KBM-7 (cell line): ENCODE data around the gene S100A16.
A peak's percentile ranks its signal among the peaks of the same experiment; 100 is the strongest.

ENCODE experiments used
- DNase-seq: peaks from one replicate; pipeline ENCODE4 v3.0.0-alpha.2; 2015
- in situ Hi-C: fragments of 300-500 bp; cut with MboI; formaldehyde crosslinking; loops from 2 replicates; pipeline ENCODE4 v1.14.3; 2020; ENCODE audit warnings: low sequenced_read_pairs, low pct_unique_long_range_greater_than_20kb, mixed read lengths

S100A16 gene, protein sequence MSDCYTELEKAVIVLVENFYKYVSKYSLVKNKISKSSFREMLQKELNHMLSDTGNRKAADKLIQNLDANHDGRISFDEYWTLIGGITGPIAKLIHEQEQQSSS

DNA sequence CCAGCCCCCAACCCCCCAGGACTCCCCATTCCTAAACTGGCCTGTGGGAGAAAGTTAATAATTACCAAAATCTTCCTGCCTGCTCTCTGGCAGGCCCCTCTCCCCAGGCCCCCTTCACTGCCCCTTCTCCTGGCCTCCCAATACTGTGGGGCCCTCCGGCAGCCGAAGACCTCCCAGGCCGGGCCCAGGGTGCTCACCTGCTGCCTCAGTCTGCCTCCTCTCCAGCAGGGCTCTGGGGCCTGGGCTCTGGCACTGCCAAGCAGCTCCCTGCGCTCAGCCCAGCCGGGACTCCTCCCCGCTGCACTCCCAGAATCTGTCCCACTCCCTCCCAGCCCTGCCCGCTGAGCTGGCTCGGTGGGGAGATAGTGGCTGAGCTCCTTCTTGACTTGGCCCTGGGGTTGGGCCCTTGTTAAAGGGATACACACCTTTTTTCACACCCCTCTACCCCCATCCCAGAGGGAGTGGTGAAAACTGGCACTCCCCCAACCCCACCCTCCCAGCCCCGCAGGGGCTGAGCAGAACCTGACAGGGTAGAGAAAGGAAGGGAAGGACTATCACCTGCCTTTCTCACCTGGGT lies at the start of gene S100A16:
Gene S100A16, minus strand, starts transcription at position 383 of the 577 bp plus-strand sequence. CDS start 4,986 bp downstream, outside the sequence.
- in situ Hi-C loops: no loop called here
- DNase-seq: no peak

DNA sequence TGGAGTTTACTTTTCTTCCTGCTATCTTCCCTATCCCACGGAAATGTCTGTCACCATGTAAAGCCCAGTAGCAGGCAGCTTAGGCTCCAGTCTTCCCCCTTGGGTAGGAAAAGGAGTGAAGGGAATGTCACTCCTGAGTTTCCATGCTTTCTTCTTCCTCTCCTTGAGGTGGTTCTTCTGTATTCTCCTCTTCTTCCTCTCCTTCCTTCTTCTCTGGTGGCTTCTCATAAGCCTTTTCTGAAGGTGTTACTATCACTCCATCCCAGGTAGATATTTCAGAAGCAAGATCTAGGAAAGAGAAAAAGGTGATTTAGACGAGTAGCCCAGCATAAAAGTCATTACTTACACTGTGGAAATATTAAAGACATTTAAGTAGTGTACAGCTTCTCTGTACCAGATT lies 49.3 kb upstream of the S100A16 start:
- no peak for DNase-seq
- in situ Hi-C loops: no loop called here

DNA sequence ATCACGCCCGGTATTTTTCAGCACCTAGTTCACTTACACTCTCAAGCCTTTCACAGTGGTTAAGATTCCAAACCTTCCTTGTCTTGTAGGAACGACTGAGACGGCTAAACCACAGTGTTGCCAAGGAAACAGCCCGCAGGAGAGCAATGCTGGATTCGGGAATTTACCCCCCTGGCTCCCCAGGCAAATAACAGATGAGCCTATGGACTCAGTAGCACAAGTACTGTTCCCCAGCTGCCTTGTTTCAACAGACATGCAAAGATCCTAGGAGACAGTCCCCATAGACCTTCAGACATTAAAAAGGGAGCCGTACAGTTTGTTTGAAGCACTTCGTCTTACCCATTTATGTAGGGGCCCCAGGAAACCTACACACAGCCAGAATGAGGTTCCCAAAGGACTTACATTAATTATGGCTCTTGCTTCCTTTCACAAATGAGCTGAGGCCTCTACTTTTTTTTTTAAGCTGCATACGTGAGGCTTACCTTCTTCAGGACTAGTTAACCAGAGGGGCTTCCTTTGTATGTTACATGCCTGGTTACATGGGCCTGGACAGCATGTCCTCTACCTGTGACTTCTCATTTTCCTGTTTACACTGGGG lies 48.3 kb upstream of the S100A16 start:
- DNase-seq: no peak
- in situ Hi-C loops: no loop called here

DNA sequence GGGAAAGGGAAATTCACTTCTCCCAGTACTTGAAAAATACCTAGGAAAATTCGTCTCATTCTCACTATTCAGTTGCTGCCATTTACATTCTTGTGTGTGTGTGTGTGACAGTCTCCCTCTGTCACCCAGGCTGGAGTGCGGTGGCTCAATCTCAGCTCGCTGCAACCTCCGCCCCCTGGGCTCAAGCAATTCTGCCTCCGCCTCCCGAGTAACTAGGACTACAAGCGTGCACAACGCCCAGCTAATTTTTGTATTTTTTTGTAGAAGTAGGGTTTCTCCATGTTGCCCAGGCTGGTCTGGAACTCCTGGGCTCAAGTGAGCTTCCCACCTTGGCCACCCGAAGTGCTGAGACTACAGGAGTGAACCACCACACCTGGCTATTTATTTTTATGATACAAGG lies 46.7 kb upstream of the S100A16 start:
- in situ Hi-C loops: no loop called here
- no peak for DNase-seq

DNA sequence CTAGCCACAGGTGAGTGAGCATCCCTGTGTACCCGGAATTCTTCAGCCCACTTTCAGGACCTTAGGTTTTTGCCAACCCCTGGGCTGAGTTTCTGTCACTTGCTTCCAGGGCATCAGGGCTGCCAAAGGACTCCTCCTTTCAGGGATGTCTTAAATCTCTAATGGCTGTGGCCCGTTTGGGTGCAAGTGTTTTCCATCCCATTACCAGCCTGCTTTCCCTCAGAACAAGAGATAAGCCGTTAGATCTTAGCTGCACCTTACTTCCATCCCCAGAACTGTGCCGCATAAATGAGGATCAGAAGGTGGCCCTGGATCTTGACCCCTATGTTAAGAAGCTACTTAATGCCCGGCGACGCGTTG lies 46.2 kb upstream of the S100A16 start:
- DNase-seq: no peak
- in situ Hi-C loops: no loop called here

DNA sequence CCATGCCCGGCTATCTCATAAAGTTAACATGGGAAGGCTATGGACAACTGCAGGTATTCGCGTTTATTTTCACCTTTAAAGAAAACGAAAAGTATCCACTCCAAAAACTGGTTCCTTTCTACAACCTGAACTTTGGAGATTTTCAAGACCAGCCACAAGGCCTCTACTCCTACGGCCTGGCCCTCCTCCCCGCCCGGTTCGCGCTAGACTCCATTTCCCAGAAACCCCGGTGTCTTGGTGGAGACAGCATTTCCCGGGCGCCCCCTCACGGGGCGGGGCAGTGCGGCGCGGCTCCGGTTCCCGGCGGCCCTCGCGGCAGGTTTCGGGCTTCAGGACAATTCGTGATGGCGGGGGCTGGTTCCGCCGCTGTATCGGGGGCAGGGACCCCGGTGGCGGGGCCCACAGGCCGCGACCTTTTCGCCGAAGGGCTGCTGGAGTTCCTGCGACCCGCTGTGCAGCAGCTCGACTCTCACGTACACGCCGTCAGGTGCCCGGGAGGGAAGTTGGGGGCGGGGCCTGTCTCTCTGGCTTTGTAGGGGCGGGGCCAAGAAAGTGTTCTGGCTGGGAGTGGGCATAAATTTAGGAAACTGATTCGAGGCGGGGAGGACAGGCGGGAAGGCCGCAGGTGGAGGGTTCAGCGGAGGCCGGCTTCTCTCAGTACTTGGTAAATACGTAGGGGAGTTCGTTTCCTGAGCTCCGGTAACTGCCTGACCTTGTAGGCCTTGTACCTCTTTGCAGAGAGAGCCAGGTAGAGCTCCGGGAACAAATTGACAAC lies 45.6 kb upstream of the S100A16 start, which contains the start of gene SNAPIN:
Gene SNAPIN, plus strand, starts transcription at position 304 of the 775 bp plus-strand sequence. Its CDS starts 41 bp downstream, at position 345.
- in situ Hi-C loops: no loop called here
- peak; percentile 93 for DNase-seq

DNA sequence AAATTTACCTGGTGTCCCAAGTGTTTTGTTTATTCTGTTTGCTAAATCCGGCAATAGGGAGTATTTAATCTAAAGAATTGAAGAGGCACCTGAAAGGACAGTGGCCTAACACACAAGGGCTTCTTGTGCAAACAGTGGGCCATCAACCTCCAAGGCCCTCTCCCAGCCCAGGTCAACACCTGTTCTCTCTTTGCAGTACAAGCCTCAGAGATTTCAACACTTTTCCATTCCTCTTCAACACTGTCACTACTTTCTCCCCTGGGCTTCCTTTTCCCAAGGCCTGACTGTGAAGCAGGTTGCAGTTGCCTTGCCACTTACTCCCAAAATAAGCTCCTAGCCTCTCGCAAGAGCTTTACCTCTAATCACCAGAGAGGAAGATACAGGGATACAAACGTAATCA lies 42.4 kb upstream of the S100A16 start:
- in situ Hi-C loops: no loop called here
- DNase-seq: no peak

DNA sequence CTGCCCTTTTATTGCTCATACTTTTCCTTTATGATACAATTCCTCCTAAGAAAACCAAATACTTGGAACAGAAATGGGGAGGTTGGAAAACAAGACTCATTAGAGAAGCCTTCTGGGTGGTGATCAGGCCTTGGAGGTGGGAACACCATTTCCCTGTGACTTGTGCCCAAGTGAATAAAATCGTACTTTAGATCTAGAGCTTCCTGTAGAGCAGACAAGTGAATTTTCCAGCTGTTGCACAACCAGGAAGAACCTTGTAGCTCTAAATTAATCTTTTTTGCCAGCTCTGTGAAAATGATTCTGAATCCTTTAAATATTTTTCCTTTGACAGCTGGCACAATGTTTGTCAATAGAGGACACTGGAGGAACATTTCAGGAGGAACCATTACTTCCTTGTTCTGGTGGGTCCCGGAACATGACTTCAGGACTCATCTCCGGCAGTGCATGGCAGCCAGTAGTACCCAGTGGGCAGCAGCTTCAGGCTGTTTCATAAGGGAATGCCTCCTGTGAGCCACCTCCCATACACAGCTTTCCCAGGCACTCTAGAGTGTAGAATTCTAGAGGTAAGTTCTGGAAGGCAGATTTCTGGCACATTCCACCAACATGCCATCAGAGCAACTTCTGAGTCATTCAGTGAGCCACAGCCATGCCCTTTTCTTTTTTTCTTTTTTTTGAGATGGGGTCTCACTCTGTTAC lies 40.0 kb upstream of the S100A16 start:
- no peak for DNase-seq
- in situ Hi-C loops: no loop called here

DNA sequence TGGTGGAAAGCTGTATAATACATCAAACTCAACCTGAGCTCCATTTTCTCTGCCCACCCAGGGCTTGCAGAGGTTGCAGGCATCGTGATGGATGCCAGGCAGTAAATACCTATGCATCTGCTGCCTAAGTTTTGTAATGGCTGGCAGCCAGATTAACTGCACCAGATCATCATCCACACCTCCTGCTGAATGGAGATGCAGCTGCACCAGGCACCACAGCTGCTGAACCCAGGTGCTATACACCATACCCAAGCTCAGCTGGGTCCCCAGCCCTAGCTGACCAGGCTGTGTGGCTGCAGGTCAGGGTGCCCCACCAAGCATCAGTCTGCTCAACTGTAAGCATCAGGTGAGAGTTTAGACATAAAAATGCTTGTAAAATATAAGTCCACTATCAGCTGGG lies 38.8 kb upstream of the S100A16 start:
- no peak for DNase-seq
- in situ Hi-C loops: no loop called here

DNA sequence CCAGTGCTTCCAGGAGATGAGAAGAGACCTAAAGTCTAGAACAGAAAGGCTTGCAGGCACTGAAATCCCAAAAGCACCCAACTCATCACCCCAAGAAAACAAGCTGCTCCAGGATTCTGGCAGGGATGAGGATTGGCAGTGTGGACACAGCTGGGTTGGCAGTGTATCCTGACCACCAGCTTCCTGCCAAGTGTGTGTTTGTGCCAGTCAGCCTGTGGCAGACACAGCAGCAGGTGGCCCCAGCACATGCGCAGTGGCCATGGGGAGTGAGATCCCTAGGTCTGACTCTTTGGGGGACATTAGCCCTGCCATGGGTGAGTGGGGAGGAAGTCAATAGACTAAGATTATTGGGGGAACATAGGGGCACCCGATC lies 36.9 kb upstream of the S100A16 start:
- in situ Hi-C loops: no loop called here
- DNase-seq: no peak

DNA sequence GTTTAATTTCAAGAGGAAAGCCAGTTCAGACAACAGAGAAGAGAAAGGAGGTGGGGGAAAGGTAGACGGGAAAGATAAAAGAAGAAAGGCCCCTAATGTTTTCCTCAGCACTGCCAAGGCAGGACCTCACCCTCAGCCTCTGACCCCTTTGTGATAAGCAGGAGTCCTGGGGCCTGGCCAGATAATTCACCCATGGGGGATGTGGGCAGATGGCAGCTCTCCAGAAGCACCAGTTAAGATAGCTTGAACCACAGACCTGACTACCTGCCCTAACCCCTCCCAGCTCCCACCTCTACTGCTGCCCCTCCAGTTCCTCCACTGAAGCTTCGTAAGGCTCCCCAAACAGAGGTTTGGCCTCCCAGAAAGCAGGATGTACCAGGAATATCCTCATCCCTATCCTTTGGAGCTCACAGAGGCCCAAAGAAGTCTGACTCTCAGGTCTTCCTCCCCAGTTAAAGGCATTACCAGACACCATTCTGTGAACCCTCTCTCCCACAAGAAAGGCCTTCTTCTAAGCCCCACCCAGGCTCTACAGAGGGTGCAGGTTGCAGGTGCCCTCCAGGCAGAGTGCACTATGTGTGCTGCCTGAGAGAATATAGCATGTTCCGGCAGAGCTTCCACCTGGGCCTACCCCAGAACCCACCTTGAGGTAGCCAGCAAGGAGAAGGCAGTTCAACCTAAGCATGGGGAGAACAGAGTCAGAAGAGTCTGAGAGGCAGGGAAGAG lies 36.4 kb upstream of the S100A16 start:
- DNase-seq: no peak
- in situ Hi-C loops: no loop called here

DNA sequence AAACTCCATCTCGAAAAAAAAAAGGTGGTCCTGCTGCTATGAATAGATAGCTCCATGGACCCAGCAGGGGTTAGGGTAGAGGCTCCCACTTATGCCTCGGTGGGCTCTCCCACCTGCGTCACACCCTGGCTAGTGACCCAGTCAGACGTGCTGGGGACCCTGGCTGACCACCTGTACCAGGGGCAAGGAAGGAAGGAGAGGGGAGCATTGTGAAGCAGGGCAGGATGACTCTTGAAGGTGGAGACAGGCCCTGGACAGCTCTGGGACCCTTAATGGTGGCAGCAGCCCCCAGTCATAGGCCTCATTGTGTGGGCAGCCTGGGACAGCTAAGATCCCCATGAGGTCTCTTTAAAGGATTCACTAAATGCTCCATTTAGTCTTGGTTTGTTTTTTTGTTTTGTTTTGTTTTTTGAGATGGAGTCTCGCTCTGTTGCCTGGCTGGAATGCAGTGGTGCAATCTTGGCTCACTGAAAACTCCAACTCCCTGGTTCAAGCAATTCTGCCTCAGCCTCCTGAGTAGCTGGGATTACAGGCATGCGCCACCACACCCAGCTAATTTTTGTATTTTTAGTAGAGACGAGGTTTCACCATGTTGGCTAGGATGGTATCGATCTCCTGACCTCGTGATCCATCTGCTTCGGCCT lies 35.2 kb upstream of the S100A16 start:
- in situ Hi-C loops: no loop called here
- DNase-seq: no peak

DNA sequence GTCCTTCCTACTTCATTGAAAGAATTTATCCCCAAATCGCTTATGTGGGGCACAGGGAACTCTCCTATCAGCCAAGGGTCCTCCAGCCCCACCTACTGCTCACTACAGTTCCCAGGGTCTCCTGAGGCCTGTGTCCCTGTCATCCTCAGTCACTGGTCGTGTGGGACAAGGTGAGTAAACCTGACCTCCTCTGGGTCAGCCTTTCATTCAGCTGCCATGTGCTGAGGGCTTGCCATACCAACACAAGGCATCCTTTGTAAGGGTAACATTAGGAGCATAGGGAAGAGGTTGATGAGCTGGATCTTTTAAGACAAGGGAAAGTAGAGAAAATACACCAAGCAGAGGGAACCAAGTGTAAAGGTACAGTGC lies 34.4 kb upstream of the S100A16 start:
- in situ Hi-C loops: no loop called here
- DNase-seq: no peak

DNA sequence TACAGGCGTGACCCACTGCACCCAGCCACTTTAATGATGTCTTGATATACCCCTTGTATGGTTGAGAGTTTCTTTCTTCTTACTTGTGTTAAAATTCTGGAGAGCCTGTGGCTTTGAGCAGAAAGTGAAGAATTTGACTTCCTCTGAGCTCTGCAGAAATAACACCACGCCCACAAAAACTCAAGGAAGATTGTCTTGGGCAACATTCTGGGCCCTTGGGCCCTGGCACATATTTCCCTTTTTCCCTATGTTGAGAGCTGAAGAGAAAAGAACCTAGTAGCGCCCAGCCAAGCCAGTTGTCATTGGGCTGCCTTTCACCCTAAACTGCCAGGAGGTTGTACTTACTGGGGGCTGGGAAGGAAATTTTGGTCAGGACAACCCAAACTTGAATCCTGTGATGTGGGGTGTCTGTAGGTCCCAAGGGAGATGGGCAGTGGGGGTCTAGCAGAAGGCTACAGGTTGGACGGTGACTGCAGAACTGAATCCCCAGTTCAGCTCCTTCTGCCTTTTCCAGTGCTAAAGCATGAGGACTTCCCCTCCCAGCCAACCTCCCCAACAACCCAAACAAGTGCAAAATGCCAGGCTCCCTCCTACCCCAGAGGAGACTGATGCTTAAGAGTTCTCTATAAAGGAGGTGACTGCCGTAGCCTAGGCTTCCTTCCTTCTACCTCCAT lies 33.9 kb upstream of the S100A16 start:
- in situ Hi-C loops: no loop called here
- no peak for DNase-seq

DNA sequence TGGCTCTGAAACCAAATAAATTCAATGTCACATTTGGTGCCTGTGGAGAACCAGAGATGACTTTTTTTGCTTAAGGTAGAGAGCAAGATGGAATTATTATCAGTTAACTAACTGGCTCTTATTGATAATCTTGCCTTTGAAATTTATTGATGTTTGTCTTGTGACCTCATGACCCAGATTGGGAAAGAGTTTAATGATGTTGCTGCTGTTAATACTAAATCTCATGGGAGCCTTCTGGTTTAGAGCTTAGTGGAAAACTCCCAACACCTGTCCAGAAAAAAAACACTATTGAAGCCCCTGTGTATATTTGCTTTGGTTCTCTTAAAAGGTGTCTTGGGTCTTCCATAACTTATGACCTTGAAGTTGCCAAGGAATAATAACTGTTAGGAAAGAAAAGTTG lies 30.9 kb upstream of the S100A16 start:
- in situ Hi-C loops: no loop called here
- DNase-seq: no peak

DNA sequence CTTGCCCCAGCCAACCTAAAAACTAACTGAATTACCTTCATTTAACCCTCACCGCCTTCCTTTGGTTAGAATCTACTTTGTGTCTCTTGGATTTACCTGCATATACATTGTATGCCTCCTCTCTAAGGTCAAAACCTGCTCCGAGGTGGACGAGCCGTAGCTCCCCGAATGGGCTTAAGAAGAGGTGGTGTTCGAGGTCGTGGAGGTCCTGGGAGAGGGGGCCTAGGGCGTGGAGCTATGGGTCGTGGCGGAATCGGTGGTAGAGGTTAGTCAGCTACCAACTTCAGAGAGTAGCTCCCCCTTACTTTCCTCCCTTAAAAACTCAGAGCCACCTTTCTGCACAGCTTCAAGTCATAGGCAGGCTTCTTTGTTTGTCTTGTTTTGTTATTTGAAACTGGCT lies 30.2 kb upstream of the S100A16 start:
- DNase-seq: no peak
- in situ Hi-C loops: no loop called here

DNA sequence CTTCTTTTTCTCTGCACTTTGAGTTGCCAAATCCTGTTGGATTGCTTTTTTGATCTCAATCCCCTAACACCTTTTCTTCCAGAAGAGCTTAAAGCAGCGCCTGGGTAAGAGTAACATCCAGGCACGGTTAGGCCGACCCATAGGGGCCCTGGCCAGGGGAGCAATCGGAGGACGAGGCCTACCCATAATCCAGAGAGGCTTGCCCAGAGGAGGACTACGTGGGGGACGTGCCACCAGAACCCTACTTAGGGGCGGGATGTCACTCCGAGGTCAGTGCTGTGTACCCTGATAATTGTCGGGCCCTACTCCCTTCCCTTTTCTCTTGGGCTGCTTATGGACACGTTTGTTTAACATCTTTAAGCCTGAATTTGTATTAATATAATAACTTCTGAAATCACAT lies 29.2 kb upstream of the S100A16 start:
- in situ Hi-C loops: no loop called here
- no peak for DNase-seq

DNA sequence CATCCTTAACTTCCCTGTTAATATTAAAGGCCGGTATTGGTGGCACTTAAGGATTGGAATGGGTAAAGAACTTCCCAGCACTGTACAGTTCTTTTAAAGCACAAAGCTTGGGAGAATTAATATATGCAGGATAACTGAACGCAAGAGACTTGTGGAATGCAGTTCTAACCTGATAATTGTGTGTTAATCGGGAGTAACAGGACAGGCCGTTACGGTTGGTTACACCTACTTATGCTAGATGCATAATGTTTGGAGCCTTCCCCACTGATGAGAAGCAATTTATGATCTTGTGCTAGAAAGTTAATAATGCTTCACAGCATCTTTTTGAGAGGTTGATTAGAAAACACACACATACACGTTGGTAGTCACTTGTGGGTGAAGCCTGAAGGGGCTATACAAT lies 27.9 kb upstream of the S100A16 start:
- in situ Hi-C loops: no loop called here

More for the DNA sequence above, 27.9 kb upstream of the S100A16 start:
- DNase-seq: no peak
